Fibroblast of lung (primary cell): ENCODE measurements around the gene CLEC16A. TPM values are rescaled to one million over a fixed set of nuclear protein-coding genes. Genes with fewer than 3 reads are reported as not detected.
A peak's percentile ranks its signal among the peaks of the same experiment; 100 is the strongest.

Experiments
- DNase-seq, 2 donors: peaks; one replicate each; pipeline versions ENCODE4 v3.0.0 to v3.0.0-alpha.2; 2010; ENCODE audit warnings: low read depth in 2 of 2
- H2AFZ ChIP-seq: 2 replicates; pipeline ENCODE4 v1.5.1; 2012; ENCODE audit warnings: low read length, control low read depth, inconsistent platforms
- H3K27ac ChIP-seq: 2 replicates; pipeline ENCODE4 v1.5.1; 2011; ENCODE audit warnings: low read length, control low read depth; ENCODE audit not compliant: insufficient read depth
- H3K27me3 ChIP-seq: 2 replicates; pipeline ENCODE4 v1.5.1; 2011; ENCODE audit warnings: mild to moderate bottlenecking, low read length; ENCODE audit not compliant: control insufficient read depth, insufficient read depth
- H3K36me3 ChIP-seq: 2 replicates; pipeline ENCODE4 v1.5.1; 2011; ENCODE audit warnings: low read length; ENCODE audit not compliant: control insufficient read depth, insufficient read depth
- H3K4me1 ChIP-seq: 2 replicates; pipeline ENCODE4 v1.5.1; 2011; ENCODE audit warnings: low read length; ENCODE audit not compliant: control insufficient read depth, insufficient read depth; ENCODE audit errors: extremely low read depth
- H3K4me2 ChIP-seq: 2 replicates; pipeline ENCODE4 v1.5.1; 2011; ENCODE audit warnings: low read length, control low read depth; ENCODE audit not compliant: insufficient read depth; ENCODE audit errors: extremely low read depth
- H3K4me3 ChIP-seq, 4 experiments: fragments of 200-600 bp in 1 of 4; sonication (generic) in 1 of 4; replicated peaks in 1 of 4; 2 replicates each; pipeline ENCODE4 v1.5.1; 2011 to 2016; ENCODE audit warnings: low read length in 4 of 4, low read depth in 3 of 4, mild to moderate bottlenecking in 3 of 4, control low read depth in 2 of 4, inconsistent platforms in 1 of 4, mixed read lengths in 1 of 4; ENCODE audit not compliant: insufficient read depth in 1 of 4; ENCODE audit errors: control extremely low read depth in 1 of 4
- H3K79me2 ChIP-seq: 2 replicates; pipeline ENCODE4 v1.5.1; 2012; ENCODE audit warnings: mild to moderate bottlenecking, low read length, inconsistent platforms; ENCODE audit not compliant: control insufficient read depth, insufficient read depth
- H3K9ac ChIP-seq: 2 replicates; pipeline ENCODE4 v1.5.1; 2011; ENCODE audit warnings: mild to moderate bottlenecking, low read length, control low read depth; ENCODE audit not compliant: insufficient read depth
- H3K9me3 ChIP-seq: 2 replicates; pipeline ENCODE4 v1.5.1; 2012; ENCODE audit warnings: low read depth, low read length; ENCODE audit not compliant: control insufficient read depth, insufficient read depth
- H4K20me1 ChIP-seq: 2 replicates; pipeline ENCODE4 v1.5.1; 2011; ENCODE audit warnings: low read length; ENCODE audit not compliant: control insufficient read depth, insufficient read depth; ENCODE audit errors: extremely low read depth
- EZH2 ChIP-seq: IDR thresholded peaks from 2 replicates; pipeline ENCODE4 v1.5.1; 2012; ENCODE audit warnings: low read length, control low read depth, mild to moderate bottlenecking; ENCODE audit errors: missing control alignments
- polyA plus RNA-seq, 2 donors: library from polyadenylated mRNA; depleted of rRNA in 1 of 2; stranded (reverse) in 1 of 2; unstranded in 1 of 2; fragments of >200 nt; gene quantifications; 2 replicates each; pipeline ENCODE4 v1.2.1, GENCODE V29; 2011 to 2012; ENCODE audit warnings: missing spikeins in 1 of 2
- total RNA-seq: library from RNA; depleted of rRNA; stranded (reverse); fragments of >200 nt; gene quantifications from 2 replicates; pipeline ENCODE4 v1.2.1, GENCODE V29; 2014
- TF ChIP-seq, protein P1 (sequence below), 2 donors: IDR thresholded peaks in 1 of 2; conservative IDR thresholded peaks in 1 of 2; 1 replicate in 1 of 2; 2 replicates in 1 of 2; pipeline ENCODE4 v1.5.1; 2011 to 2012; ENCODE audit warnings: low read length in 2 of 2, control low read depth in 1 of 2, inconsistent platforms in 1 of 2, low read depth in 1 of 2, mild to moderate bottlenecking in 1 of 2

CLEC16A gene
- total and polyA plus RNA-seq, 2 donors (not counting 1 experiment from before 2014, with no cell fraction given), result 9.1 to 22.0 TPM

DNA sequence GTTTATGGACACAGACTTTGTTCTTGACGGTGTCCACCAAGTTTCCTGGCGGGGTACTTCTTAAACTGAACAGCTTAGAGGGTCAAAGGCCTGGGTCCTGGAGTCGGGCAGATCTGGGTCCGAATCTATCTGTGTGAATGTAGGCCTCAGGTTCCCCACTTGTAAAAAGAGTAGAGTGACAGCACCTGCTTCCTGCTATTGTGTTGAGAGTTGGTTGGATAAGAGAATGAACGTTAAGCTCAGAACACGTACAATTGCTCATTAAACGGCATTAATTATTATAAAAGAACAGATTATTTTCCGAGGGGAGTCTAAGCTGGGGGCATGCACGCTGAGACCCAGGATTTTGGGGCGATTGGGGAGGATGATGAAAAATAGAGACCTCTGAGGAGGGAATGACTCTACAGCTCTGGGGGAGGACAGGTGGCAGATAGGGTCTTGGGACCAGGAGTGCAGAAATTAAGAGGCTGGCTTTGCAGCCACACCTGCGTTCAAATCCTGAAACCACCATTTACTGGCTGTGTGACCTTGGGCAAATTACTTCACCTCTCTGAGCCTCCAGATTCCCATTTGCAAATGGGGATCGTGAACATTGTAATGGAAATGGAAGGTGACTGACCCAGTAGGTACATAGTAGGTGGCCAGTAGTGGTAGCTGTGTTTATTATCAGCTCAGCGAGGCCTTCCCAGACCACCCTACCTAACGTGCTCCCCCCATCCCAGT, 862 bp downstream of the CLEC16A start:
- peak overlapping the region; percentile 66 to 88 (median 78) for H3K4me3 ChIP-seq
- peaks cover 2% of the 10 kb centered on the region for H4K20me1 ChIP-seq
- no peak overlapping the region for H2AFZ ChIP-seq
- no peaks in the 10 kb centered on the region for H3K36me3 ChIP-seq
- H3K27ac ChIP-seq, result peak overlapping the region; percentile 46
- H3K4me1 ChIP-seq, result peaks cover 6% of the 10 kb centered on the region
- peak overlapping the region; percentile 90 for H3K4me2 ChIP-seq
- H3K79me2 ChIP-seq, result peaks cover 36% of the 10 kb centered on the region
- TF ChIP-seq, protein P1, sequence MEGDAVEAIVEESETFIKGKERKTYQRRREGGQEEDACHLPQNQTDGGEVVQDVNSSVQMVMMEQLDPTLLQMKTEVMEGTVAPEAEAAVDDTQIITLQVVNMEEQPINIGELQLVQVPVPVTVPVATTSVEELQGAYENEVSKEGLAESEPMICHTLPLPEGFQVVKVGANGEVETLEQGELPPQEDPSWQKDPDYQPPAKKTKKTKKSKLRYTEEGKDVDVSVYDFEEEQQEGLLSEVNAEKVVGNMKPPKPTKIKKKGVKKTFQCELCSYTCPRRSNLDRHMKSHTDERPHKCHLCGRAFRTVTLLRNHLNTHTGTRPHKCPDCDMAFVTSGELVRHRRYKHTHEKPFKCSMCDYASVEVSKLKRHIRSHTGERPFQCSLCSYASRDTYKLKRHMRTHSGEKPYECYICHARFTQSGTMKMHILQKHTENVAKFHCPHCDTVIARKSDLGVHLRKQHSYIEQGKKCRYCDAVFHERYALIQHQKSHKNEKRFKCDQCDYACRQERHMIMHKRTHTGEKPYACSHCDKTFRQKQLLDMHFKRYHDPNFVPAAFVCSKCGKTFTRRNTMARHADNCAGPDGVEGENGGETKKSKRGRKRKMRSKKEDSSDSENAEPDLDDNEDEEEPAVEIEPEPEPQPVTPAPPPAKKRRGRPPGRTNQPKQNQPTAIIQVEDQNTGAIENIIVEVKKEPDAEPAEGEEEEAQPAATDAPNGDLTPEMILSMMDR (conservative IDR thresholded peaks at IDR 0.05 in 1 of 2, IDR thresholded peaks at IDR 0.05 in 1 of 2; ENCODE audit: low read depth in 1 of 2, low read length in 2 of 2), result no peak
- TF ChIP-seq EZH2, result no peak
- H3K27me3 ChIP-seq, result no peaks in the 10 kb centered on the region
- H3K9me3 ChIP-seq, result no peaks in the 10 kb centered on the region
- no peak for DNase-seq
- H3K9ac ChIP-seq, result peak overlapping the region; percentile 82

DNA sequence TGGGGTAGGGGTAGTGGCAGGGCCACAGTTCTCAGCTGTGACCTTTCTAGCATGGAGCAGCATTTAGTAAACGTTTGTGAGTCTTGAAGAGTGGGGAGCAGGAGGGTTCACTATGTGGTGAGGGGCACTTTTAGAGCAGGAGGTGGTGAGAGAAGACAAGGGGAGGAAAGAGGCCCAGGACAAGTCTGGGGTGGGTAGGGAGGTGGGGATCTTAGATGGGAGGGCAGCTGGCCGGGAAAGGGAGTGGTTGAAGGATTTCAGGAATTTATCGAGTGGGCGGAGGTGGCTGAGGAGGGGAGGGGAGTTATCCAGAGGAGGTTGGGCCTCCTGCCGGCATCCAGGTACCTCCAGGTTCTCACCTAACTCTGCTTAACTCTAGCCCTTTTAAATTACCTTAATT, 1.9 kb downstream of the CLEC16A start:
- H3K9ac ChIP-seq, result no peak overlapping the region

DNA sequence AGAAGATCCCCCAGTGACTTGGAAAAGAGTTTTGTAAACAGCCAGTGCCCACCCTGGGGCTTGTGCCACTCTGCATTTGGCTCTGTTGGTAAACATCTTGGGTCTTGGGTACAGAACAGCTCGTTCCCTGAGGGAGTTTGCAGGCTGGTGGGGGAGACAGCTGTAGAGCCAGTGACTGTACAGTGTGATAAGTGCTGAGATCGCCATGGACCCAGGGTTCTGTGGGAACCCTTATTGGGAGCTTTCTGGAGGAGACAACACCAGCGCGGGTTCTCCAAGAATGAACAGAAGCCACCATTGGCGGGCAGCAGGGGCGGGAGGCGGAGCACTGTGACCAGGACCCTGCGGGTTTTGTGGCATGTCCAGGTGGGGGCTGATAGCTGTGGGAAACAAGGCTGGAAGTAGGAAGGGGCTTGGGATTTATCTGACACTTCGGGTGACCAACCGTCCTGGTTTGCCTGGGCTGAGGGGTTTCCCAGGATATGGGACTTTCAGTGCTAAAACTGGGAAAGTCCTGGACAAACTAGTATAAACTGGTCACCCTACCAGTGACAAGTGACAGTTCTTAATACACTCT, 2.9 kb downstream of the CLEC16A start:
- TF ChIP-seq, protein P1 (conservative IDR thresholded peaks at IDR 0.05 in 1 of 2, IDR thresholded peaks at IDR 0.05 in 1 of 2; ENCODE audit: low read depth in 1 of 2, low read length in 2 of 2), result no peak
- TF ChIP-seq EZH2, result no peak
- Histone ChIP-seq H3K9me3 (no peaks in the 10 kb centered on the region), H3K9ac (no peak overlapping the region), H3K27me3 (no peaks in the 10 kb centered on the region), H3K27ac (no peak overlapping the region), H3K4me2 (no peak overlapping the region), H2AFZ (no peak overlapping the region), H3K36me3 (no peaks in the 10 kb centered on the region), H4K20me1 (no peaks in the 10 kb centered on the region), H3K4me1 (peaks cover 9% of the 10 kb centered on the region), H3K79me2 (peaks cover 23% of the 10 kb centered on the region), H3K4me3 (no peak overlapping the region)
- DNase-seq, result no peak

More for the DNA sequence above, 1.9 kb downstream of the CLEC16A start:
- TF ChIP-seq, protein P1 (conservative IDR thresholded peaks at IDR 0.05 in 1 of 2, IDR thresholded peaks at IDR 0.05 in 1 of 2; ENCODE audit: low read depth in 1 of 2, low read length in 2 of 2), result no peak
- TF ChIP-seq EZH2, result no peak
- H3K4me2 ChIP-seq, result no peak overlapping the region
- H2AFZ ChIP-seq, result no peak overlapping the region
- no peaks in the 10 kb centered on the region for H3K9me3 ChIP-seq
- peaks cover 9% of the 10 kb centered on the region for H3K4me1 ChIP-seq
- H3K4me3 ChIP-seq, result peak overlapping the region in 1 of 4 experiments; percentile 88
- no peaks in the 10 kb centered on the region for H4K20me1 ChIP-seq
- no peaks in the 10 kb centered on the region for H3K36me3 ChIP-seq
- H3K27ac ChIP-seq, result no peak overlapping the region
- H3K27me3 ChIP-seq, result no peaks in the 10 kb centered on the region
- peaks cover 27% of the 10 kb centered on the region for H3K79me2 ChIP-seq
- DNase-seq, result peak in 1 of 2 donors; percentile 67
